Colon (tissue), 2 donors: ENCODE measurements around the gene SEMA5A.
"Not testable (repeated sequence)": the region's sequence is repeated elsewhere in the genome, so short reads cannot be mapped to it uniquely, and the experiment has no call there.

ENCODE experiments used
- FAIRE-seq: peaks from 2 replicates; lab custom pipeline; 2012; peaks lifted over from hg19 to GRCh38; lab: Jason Lieb, UNC
- donor health status: control.
- donor health status: control.

The SEMA5A gene

GRCh38 chr5:9440517-9440916 is 105.4 kb downstream of the SEMA5A start:
- FAIRE-seq = no peak

- no peak for FAIRE-seq
These were observed 106.2 kb downstream of the SEMA5A start for GRCh38 chr5:9439531-9440292.

- FAIRE-seq = no peak
These were observed 107.1 kb downstream of the SEMA5A start for GRCh38 chr5:9438596-9439354.

DNA sequence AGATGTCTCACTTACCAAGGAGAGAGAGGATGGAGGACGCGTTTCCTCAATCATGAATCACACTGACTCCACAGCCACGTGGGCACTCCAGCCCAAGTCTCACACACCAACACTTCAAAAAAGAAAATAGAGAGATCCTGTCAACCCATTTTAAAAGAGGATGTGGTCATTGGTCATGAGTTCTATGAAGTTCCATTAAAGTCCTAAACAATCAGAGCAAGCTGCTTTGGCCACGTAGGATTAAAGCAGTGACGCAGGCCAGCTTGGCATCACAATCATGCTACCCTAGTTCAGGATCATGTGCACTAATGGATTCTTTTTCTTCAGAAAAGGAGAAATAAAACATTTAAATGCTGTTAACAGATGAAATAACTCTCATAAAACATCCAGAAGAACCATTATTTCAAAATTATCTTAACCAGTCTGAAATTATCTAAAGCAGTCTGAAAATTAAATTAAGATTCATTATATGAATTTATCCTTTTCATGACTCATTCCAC is 108.1 kb downstream of the SEMA5A start:
- FAIRE-seq = no peak

DNA sequence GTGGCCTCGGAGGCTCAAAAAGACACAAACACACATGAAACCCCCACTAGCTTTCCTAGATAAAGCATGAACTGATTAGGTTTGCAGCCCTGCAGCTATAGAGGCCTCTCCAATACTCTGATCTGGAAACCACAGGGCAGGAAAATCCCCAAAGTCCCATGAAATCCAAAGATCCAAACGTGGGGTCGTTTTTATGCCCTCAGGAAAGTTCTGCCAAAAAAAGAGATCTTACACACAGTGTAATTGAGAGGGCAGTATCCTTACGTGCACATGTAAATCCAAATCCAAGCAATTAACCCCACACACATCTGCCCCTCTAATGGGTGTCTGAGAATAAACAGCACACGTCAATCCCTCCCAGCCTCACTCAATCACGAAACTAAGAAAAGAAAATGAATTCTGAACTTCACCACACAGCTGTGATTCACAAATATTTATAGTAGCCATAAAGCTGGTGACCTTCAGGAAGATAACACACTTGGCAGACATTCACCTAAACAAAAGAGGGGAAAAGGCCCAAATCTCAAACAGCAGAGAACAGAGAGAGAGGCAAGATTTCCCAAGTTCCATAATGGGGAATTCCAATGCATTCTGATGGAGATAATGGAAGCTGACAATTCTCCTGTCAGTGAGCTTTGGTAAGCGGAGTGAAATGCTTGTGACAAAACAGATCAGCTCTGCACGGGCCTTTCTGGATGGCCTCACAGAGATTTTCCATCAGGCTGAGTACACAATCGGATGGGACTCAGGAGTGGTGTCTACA is 114.2 kb downstream of the SEMA5A start:
- no peak for FAIRE-seq

- FAIRE-seq = no peak
These were observed 114.8 kb downstream of the SEMA5A start for GRCh38 chr5:9431151-9431495.

- no peak for FAIRE-seq
These were observed 115.6 kb downstream of the SEMA5A start for GRCh38 chr5:9430306-9430705.

DNA sequence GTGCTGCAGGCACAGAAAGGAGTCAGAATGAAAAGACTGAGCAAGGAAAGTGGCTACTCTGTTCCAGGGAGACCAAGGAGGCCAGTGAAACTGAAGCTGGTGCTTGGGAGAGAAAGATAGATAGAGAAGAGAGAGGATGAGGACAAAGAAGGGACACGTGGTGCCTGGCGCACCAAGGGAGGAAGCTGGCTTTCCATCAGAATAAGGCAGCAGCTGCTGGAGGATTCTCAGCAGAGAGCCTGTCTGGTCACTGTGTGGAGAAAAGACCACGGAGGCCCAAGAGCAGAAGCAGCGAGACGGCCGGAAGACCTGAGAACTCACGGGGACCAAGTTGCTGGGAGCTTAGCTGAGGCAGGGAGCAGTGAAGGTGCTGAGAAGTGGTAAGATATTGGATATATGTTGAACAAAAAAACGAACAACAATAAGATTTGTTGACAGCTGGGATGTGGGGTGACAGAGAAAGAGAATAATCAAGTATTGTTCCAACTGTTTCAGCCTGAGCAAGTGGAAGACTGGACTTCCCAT is 116.1 kb downstream of the SEMA5A start:
- no peak for FAIRE-seq

- no peak for FAIRE-seq
These were observed 117.6 kb downstream of the SEMA5A start for GRCh38 chr5:9428272-9428671.

DNA sequence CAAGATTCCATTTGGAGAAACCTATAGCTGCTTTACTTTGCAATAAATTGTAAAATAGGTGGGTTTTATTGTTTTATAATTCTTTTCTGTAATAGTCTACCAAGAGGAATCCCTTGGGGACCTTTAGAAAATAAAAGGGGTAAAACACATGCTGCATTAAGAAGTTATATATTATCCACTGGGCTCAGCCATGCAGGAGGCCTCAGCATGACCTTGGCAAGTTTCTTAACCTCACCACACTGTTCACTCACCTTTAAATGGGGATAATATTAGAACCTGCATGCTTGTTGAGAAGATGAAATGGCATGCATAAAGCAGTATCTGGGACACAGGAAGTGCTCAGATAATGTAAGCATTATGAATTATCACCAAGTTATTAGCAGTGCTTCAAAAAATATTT is 120.2 kb downstream of the SEMA5A start:
- no peak for FAIRE-seq

- no peak for FAIRE-seq
These were observed 122.3 kb downstream of the SEMA5A start for GRCh38 chr5:9423571-9423970.

- FAIRE-seq = no peak
These were observed 124.0 kb downstream of the SEMA5A start for GRCh38 chr5:9421884-9422283.

DNA sequence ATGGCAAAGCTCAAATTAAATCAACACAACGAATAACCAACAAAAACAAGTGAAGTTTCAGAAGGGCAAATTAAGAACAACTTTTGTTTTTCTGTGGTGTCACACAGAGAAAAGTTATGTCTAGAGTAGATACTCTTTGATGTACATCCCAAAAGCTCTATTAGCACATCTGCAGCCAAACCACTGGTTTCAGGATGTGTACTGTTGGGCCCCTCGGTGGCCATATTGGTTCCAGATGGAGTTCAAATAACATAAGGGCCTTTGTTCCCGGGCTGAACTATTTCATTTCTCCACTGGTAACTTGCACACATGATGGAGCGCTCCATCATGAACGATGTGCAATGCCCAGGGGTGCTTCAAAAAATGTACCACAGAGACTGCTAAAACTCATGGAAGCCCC is 126.1 kb downstream of the SEMA5A start:
- FAIRE-seq = no peak

- FAIRE-seq = no peak
These were observed 130.3 kb downstream of the SEMA5A start for GRCh38 chr5:9415566-9415965.

- no peak for FAIRE-seq
These were observed 130.8 kb downstream of the SEMA5A start for GRCh38 chr5:9415091-9415490.

DNA sequence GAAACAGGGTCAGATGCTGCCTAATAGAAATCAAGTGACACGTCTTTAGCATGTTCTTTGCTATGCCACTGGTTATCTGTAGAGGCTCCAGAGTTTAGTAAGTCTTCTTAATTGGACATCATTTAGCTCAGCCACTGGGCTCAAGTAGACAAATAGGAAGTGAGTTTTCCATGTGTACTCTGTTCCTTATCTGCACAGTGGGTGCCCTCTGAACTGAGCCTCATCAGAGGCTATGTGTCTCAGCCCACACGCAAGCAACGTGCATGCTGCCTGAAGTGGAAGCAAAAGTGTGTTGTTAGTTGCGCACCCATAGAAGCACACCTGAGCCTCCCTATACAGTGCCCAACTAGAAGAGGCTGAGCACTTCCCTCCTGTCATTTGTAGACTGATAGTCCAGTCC is 134.7 kb downstream of the SEMA5A start:
- FAIRE-seq = no peak

- no peak for FAIRE-seq
These were observed 136.4 kb downstream of the SEMA5A start for GRCh38 chr5:9409413-9409960.

DNA sequence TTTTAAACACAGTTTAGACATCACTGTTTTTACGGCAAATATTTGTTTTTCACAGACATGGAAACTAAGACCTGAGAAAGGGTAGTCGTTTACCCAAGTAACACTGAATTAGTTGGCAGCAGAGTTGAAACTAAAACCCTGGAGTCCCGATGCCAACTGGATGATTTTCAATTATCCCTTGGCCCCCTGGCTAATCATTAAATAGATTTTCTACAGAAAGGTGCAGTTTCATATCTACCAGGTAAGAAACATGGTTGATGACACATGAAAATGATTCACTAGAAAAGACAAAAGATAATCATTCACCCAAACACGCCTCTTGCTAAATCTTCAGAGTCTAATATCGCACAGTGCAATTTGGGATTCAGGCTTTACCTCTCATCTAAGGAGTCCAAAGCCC is 136.9 kb downstream of the SEMA5A start:
- FAIRE-seq = no peak

DNA sequence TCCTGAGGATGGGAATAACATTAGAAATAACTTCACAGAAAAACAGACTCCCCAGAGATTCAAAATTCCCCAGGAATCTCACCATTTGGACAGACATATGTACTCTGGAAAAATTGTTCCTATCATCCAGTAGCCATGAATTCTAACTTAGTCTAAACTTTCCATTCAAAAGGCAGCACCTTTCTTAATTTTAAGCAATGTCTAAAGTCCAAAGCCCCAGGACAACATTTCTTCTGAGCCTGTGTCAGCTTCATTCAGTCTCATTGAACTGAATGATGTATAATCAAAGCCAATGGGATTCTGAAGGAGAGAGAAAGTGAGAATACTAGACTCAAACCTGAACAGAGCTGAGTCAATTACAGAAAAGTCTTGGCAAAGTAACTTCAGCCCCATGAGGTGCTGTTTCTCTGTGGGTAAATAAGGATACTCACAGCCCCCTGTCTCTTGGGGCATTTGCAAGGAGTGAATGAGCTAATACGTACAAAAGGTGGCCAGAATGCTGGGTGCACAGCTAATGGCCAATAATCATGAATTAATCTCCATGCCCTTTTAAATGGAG is 140.6 kb downstream of the SEMA5A start:
- FAIRE-seq = no peak

DNA sequence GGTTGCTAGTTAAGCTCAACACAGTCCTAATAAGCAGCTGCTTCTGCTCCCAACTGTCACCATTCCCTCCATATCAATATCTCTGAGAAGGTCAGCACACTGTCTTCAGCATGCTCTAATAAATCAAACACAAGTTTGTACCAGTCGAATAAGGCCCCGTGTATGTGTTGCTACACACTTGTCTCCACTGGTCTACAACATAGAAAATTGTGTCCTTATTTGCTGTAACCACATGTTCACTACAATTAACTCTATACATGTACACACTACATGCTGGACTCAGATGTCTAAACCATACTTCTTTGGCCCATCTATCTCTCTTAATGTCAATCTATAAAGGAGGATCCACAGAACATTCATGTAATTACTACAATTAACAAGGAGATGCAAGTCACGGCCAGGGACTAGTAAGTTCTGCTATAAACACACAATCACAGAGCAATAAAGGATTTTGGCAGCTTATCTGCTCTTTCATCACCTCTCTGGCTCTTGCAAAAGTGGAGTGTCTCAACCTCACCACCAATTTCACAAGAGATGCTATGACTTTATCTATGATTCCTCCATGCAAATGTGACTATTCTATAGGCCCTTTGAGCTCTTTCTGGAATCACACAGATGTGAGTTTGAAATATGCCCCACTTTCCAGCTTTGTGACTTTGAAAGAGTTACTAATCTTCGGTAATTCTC is 143.9 kb downstream of the SEMA5A start:
- FAIRE-seq = no peak

- not testable (repeated sequence) for FAIRE-seq
These were observed 146.1 kb downstream of the SEMA5A start for GRCh38 chr5:9399783-9400182.
